ENCODE data around the gene ARRDC2. TPM values are rescaled to one million over a fixed set of nuclear protein-coding genes. Genes with fewer than 3 reads are reported as not detected.

The ARRDC2 gene
- total and polyA plus RNA-seq, 2 of the 13 experiments (the other 11 are each of a cell fraction or from before 2014, with no cell fraction given): 2.1 to 3.4 TPM

Small RNAs within 50 kb of the gene (small RNA-seq; reads per million reads assigned to genes)
- gene RNA5SP468 (ENCODE audit: insufficient read depth in 2 of 3, insufficient read length in 3 of 3, low read depth in 2 of 3, low replicate concordance in 1 of 3): 0 reads per million in 3 experiments

Other genes starting within 250 kb of the ARRDC2 start
- gene B3GNT3, start 213.0 kb upstream of the ARRDC2 start, total RNA-seq (2016; rRNA removed; fragmentation: Illumina TruSeq; extraction: Trizol): 0.48 and 0.86 TPM in 2 replicates
- 4.0 and 8.6 TPM in 2 replicates for gene B3GNT3, start 213.0 kb upstream of the ARRDC2 start, polyA plus RNA-seq (2011; rRNA removed)
- not detected in 2 replicates for gene INSL3, start 186.7 kb upstream of the ARRDC2 start, total RNA-seq (2016; rRNA removed; fragmentation: Illumina TruSeq; extraction: Trizol)
- gene INSL3, start 186.7 kb upstream of the ARRDC2 start, polyA plus RNA-seq (2011; rRNA removed): 0.30 and 0.44 TPM in 2 replicates
- 2.8 and 3.4 TPM in 2 replicates for gene JAK3, start 160.2 kb upstream of the ARRDC2 start, total RNA-seq (2016; rRNA removed; fragmentation: Illumina TruSeq; extraction: Trizol)
- 18.6 and 30.1 TPM in 2 replicates for gene JAK3, start 160.2 kb upstream of the ARRDC2 start, polyA plus RNA-seq (2011; rRNA removed)
- gene RPL18A, start 148.3 kb upstream of the ARRDC2 start, total RNA-seq (2016; rRNA removed; fragmentation: Illumina TruSeq; extraction: Trizol): 1,471 and 1,490 TPM in 2 replicates
- gene RPL18A, start 148.3 kb upstream of the ARRDC2 start, polyA plus RNA-seq (2011; rRNA removed): 2,004 and 2,232 TPM in 2 replicates
- not detected in 2 replicates for gene SLC5A5, start 136.2 kb upstream of the ARRDC2 start, total RNA-seq (2016; rRNA removed; fragmentation: Illumina TruSeq; extraction: Trizol)
- not detected in 2 replicates for gene SLC5A5, start 136.2 kb upstream of the ARRDC2 start, polyA plus RNA-seq (2011; rRNA removed)
- gene CCDC124, start 75.2 kb upstream of the ARRDC2 start, total RNA-seq (2016; rRNA removed; fragmentation: Illumina TruSeq; extraction: Trizol): 14.9 and 16.3 TPM in 2 replicates
- gene CCDC124, start 75.2 kb upstream of the ARRDC2 start, polyA plus RNA-seq (2011; rRNA removed): 20.3 and 24.8 TPM in 2 replicates
- gene KCNN1, start 41.1 kb upstream of the ARRDC2 start, total RNA-seq (2016; rRNA removed; fragmentation: Illumina TruSeq; extraction: Trizol): 0.04 TPM in 1 of 2 replicates, not detected in the other
- gene KCNN1, start 41.1 kb upstream of the ARRDC2 start, polyA plus RNA-seq (2011; rRNA removed): not detected in 2 replicates
- 0.04 TPM in 1 of 2 replicates, not detected in the other for gene IL12RB1, start 78.8 kb downstream of the ARRDC2 start, total RNA-seq (2016; rRNA removed; fragmentation: Illumina TruSeq; extraction: Trizol)
- 0.03 and 0.13 TPM in 2 replicates for gene IL12RB1, start 78.8 kb downstream of the ARRDC2 start, polyA plus RNA-seq (2011; rRNA removed)
- 4.1 and 4.5 TPM in 2 replicates for gene MAST3, start 89.6 kb downstream of the ARRDC2 start, total RNA-seq (2016; rRNA removed; fragmentation: Illumina TruSeq; extraction: Trizol)
- 4.6 and 6.0 TPM in 2 replicates for gene MAST3, start 89.6 kb downstream of the ARRDC2 start, polyA plus RNA-seq (2011; rRNA removed)
- 15.8 and 25.3 TPM in 2 replicates for gene PIK3R2, start 145.0 kb downstream of the ARRDC2 start, total RNA-seq (2016; rRNA removed; fragmentation: Illumina TruSeq; extraction: Trizol)
- 18.6 and 27.2 TPM in 2 replicates for gene PIK3R2, start 145.0 kb downstream of the ARRDC2 start, polyA plus RNA-seq (2011; rRNA removed)
- gene IFI30, start 165.6 kb downstream of the ARRDC2 start, total RNA-seq (2016; rRNA removed; fragmentation: Illumina TruSeq; extraction: Trizol): 41.2 and 79.4 TPM in 2 replicates
- gene IFI30, start 165.6 kb downstream of the ARRDC2 start, polyA plus RNA-seq (2011; rRNA removed): 24.7 and 25.0 TPM in 2 replicates
- 13.0 and 16.7 TPM in 2 replicates for gene MPV17L2, start 185.0 kb downstream of the ARRDC2 start, total RNA-seq (2016; rRNA removed; fragmentation: Illumina TruSeq; extraction: Trizol)
- gene MPV17L2, start 185.0 kb downstream of the ARRDC2 start, polyA plus RNA-seq (2011; rRNA removed): 12.4 and 13.6 TPM in 2 replicates
- 0.53 and 0.58 TPM in 2 replicates for gene RAB3A, start 195.9 kb downstream of the ARRDC2 start, total RNA-seq (2016; rRNA removed; fragmentation: Illumina TruSeq; extraction: Trizol)
- gene RAB3A, start 195.9 kb downstream of the ARRDC2 start, polyA plus RNA-seq (2011; rRNA removed): 0.95 and 0.98 TPM in 2 replicates
- gene PDE4C, start 218.3 kb downstream of the ARRDC2 start, total RNA-seq (2016; rRNA removed; fragmentation: Illumina TruSeq; extraction: Trizol): 0.90 and 1.4 TPM in 2 replicates
- gene PDE4C, start 218.3 kb downstream of the ARRDC2 start, polyA plus RNA-seq (2011; rRNA removed): 14.0 and 17.9 TPM in 2 replicates